Measurements from ENCODE around the gene MFAP2.
"Not testable (repeated sequence)": the region's sequence is repeated elsewhere in the genome, so short reads cannot be mapped to it uniquely, and the experiment has no call there.

The MFAP2 gene

GRCh38 chr1:16978567-16979474 lies 1.6 kb downstream of the MFAP2 start:
- peak; percentile 89 for DNase-seq

GRCh38 chr1:16978139-16978538 lies 2.3 kb downstream of the MFAP2 start:
- no peak for DNase-seq

- DNase-seq: no peak
These were observed 3.0 kb downstream of the MFAP2 start for GRCh38 chr1:16977377-16977776.

- no peak for DNase-seq
These were observed 3.5 kb downstream of the MFAP2 start for GRCh38 chr1:16976966-16977365.

- no peak for DNase-seq
These were observed 4.6 kb downstream of the MFAP2 start for GRCh38 chr1:16975838-16976237.

GRCh38 chr1:16975211-16975610 lies 5.2 kb downstream of the MFAP2 start:
- DNase-seq: no peak

GRCh38 chr1:16973215-16973614 lies 7.2 kb downstream of the MFAP2 start:
- no peak for DNase-seq

GRCh38 chr1:16972189-16972895 lies 8.1 kb downstream of the MFAP2 start:
- no peak for DNase-seq

GRCh38 chr1:16971341-16972188 lies 8.9 kb downstream of the MFAP2 start:
- peak; percentile 57 for DNase-seq

- DNase-seq: no peak
These were observed 10.1 kb downstream of the MFAP2 start for GRCh38 chr1:16970132-16970910.

GRCh38 chr1:16969651-16970050 lies 10.8 kb downstream of the MFAP2 start:
- no peak for DNase-seq

- no peak for DNase-seq
These were observed 11.3 kb downstream of the MFAP2 start for GRCh38 chr1:16969057-16969611.

- peak; percentile 19 for DNase-seq
These were observed 12.0 kb downstream of the MFAP2 start for GRCh38 chr1:16968372-16968771.

GRCh38 chr1:16967962-16968361 lies 12.5 kb downstream of the MFAP2 start:
- no peak for DNase-seq

GRCh38 chr1:16967095-16967575 lies 13.3 kb downstream of the MFAP2 start:
- peak; percentile 92 for DNase-seq

- DNase-seq: no peak
These were observed 14.1 kb downstream of the MFAP2 start for GRCh38 chr1:16966282-16966681.

GRCh38 chr1:16965486-16966067 lies 14.8 kb downstream of the MFAP2 start:
- no peak for DNase-seq

- not testable (repeated sequence) for DNase-seq
These were observed 16.3 kb downstream of the MFAP2 start for GRCh38 chr1:16964169-16964568.

GRCh38 chr1:16961297-16962133 lies 18.9 kb downstream of the MFAP2 start:
- DNase-seq: no peak

Data from fibroblast of skin of scalp (primary cell).